GM18517 (cell line): ENCODE measurements around the gene TNNI3.

Source experiments
- ATAC-seq: cut with Tn5 transposase; IDR thresholded peaks from one replicate; pipeline ENCODE4 v1.9.1; 2021; ENCODE audit warnings: mild to moderate bottlenecking, moderate library complexity; ENCODE audit not compliant: unreplicated experiment

TNNI3 gene

GRCh38 chr19:55147545-55148251 is 9.8 kb downstream of the TNNI3 start:
- no peak for ATAC-seq

DNA sequence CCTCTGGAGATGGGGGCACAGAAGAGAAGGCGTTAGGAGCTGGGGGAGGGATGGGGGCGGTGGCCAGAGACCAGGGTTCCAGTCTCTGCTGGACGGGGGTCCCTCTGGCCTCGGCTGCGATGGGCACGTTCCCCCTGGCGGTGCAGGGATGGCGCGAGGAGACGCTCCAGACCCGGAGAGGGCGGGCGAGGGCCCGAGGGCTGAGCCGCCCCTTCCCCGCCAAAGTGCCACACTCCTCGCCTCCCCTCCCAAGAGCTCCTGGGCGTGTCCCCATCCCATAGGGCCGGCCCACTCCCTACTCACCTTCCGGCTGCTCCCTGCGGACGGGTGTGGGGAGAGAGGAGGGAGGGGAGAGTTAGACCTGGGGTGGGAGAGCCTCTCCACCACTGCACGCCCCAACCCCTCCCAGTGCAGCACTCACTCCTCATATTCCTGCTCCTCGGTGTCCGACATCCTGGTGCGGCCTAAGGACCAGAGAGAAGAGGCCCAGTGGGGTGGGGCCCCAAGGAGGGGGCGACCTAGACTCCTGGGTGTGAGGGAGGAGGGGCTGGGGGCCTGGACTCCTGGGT is 10.7 kb downstream of the TNNI3 start:
- ATAC-seq, result no peak

DNA sequence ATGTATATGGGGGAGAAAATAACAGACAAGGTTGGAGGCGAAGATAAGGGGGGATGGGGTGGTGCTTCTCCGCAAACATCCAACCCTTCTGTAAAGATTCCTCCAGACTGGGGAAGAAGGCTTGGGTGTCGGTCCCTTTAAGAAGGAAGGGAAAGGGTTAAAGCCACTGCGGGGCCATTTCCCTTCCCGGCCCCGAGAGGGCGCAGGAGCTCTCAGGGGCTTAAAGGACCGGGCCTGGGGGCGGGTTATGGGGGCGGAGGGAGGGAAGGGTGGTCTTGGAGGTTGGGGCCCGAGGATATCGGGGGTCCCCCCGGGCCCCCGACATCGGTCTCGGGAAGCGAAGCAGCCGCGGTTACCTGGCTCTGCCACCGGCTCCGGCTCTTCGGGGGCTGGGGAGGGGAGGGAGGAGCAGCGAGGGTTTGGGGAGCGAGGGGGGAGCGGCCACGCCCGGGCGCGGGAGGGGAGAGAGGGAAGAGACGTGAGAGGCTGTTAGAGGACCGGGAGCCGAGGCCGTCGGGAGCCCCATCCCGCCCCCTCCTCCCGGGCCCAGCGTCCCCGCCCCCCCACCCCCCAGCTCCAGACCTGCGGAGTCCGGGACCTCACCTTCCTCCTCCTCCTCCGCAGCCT is 11.3 kb downstream of the TNNI3 start:
- no peak for ATAC-seq

DNA sequence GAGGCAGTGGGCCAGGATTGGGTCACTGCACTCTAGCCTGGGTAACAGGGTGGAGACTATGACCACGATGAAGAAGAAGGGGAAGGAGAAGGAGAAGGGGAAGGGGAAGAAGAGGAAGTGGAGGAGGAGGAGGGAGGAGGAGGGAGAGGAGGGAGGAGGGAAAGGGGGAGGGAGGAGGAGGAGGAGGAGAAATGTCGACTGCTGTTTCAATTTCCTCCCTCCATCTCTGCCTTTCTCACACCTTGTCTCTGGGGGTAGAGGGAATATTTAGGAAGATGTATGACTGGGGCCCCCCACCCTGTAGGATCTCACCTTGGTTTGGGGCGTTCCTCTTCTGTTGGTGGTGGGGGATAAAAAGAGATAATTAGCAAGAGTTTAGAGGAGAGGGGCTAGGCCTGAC is 12.3 kb downstream of the TNNI3 start:
- no peak for ATAC-seq

- ATAC-seq, result no peak
Observed at GRCh38 chr19:55141696-55142095, 15.8 kb downstream of the TNNI3 start.

DNA sequence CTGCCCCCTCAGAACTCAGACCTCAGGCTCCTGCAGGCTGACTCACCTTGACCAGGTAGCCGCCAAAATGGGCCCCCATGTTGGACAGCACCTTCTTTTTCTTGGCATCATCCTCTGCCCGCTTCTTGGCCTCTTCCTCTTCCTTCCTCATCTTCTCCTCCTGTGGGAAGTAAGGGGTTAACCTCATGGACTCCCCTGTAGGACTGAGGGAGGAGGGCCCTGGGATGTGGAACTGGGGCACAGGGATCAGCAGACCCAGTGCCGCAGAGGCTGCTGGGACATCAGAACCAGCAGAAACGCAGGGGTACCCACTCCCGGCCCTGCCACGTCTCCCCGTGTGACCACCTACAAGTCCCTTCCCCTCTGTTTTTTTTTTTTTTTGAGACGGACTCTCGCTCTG is 19.6 kb downstream of the TNNI3 start:
- ATAC-seq, result no peak

- no peak for ATAC-seq
Observed at GRCh38 chr19:55136399-55137102, 21.0 kb downstream of the TNNI3 start.

- ATAC-seq, result no peak
Observed at GRCh38 chr19:55134736-55135135, 22.8 kb downstream of the TNNI3 start.

DNA sequence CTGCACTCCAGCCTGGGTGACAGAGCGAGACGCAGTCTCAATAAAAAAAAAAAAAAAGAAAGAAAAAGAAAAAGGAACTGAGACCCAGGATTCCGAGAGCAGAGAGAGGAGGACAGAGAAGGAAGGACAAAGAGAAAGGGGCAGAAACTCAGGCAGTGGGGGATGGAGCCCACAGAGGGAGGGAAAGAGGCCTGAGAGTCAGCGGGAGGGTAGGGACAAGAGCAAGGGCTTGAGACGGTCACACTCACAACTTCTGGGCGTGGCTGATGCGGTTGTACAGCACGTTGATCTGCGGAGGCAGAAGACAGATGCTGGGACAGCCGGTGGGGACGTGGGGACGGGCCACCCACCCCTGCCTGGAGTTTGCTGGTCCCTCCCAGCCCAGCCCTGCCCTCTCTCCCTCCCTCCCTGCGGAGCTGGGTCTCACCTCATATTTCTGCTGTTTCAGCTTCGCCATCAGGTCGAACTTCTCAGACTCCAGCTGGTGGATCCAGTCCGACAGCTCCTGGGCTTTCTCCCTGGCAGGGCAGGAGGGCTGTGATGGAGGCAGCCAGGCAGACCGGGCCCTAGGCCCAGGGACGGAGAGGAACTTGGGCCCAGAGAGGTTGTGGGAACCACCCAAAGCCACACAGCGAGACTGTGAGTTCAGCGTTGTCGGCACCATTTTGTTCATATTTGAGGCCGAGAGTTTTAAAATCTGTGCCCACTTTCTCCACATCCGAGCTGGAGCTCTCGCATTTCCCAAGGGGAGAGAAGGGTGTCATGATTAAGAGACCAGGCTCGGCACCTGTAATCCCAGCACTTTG is 23.7 kb downstream of the TNNI3 start:
- no peak for ATAC-seq

GRCh38 chr19:55132453-55133129 is 24.9 kb downstream of the TNNI3 start:
- ATAC-seq, result no peak

DNA sequence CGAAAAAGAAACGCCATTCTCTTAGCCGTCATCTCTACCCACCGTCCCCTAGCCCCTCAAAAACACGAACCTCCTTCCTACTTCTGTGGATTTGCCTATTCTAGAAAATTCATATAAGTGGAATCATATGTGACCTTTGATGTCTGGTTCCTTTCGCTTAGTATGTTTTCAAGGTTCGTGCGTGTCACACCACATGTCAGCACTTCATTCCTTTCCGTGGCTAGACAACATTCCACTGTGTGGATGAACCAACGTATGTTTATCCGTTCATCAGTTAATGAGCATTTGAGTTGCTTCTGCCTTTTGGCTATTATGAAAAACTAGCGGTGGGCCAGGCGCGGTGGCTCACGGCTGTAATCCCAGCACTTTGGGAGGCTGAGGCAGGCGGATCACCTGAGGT is 26.1 kb downstream of the TNNI3 start:
- ATAC-seq, result no peak

DNA sequence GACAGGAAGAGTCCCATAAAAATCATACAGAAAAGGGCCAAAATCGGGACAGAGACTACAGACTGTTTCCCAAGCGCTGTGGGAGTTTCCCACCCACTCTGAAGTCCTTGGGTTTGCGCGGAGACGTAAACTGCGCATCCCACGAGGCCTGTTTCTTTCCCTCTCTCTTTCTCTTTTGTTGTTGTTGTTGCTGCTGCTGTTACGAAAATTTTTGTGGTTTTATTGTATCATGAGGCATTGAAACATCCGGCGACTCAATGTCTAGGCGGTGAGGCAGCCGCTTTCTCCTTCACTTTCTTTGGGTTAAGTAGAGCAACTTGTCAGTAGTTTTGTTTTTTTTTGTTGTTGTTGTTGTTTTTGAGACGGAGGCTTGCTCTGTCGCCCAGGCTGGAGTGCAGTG is 38.5 kb downstream of the TNNI3 start:
- no peak for ATAC-seq

DNA sequence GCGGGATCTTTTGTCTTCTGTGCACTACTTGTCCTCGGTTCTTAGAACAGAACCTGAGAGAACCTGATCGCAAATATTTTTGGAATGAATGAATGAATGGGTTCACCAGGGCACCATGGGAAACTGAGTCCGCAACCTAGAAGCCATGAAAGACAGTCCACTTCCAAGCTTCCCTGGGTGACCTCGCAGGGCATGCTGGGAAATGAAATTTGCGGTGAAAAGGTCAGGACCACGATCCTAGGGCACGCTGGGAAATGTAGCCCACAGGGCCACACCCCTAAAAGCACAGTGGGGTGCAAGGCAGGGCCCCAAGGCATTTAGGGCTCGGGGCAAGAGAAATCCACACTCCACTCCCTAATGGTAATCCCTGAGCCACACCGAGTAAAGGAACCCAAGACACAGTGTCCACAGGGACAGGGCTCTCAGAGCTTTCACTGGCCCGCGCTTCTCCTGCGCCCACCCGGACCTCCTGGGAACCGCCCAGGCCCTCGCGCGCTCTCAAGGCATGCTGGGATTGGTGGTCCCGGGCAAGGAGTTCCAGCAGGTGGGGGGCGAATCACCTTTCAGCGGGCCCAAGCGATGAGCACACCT is 39.0 kb downstream of the TNNI3 start:
- no peak for ATAC-seq

GRCh38 chr19:55117663-55118391 is 39.7 kb downstream of the TNNI3 start:
- ATAC-seq, result peak; percentile 80

- peak; percentile 7 for ATAC-seq
Observed at GRCh38 chr19:55116859-55117662, 40.5 kb downstream of the TNNI3 start, which contains the start of gene PPP1R12C. Gene PPP1R12C (minus strand): TSS chr19:55117637. CDS start chr19:55117543, 94 bp downstream.

GRCh38 chr19:55116232-55116858 is 41.2 kb downstream of the TNNI3 start:
- ATAC-seq, result no peak

DNA sequence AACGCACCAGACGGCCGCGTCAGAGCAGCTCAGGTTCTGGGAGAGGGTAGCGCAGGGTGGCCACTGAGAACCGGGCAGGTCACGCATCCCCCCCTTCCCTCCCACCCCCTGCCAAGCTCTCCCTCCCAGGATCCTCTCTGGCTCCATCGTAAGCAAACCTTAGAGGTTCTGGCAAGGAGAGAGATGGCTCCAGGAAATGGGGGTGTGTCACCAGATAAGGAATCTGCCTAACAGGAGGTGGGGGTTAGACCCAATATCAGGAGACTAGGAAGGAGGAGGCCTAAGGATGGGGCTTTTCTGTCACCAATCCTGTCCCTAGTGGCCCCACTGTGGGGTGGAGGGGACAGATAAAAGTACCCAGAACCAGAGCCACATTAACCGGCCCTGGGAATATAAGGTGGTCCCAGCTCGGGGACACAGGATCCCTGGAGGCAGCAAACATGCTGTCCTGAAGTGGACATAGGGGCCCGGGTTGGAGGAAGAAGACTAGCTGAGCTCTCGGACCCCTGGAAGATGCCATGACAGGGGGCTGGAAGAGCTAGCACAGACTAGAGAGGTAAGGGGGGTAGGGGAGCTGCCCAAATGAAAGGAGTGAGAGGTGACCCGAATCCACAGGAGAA is 42.0 kb downstream of the TNNI3 start:
- ATAC-seq, result no peak
